ENCODE data around the gene PLA2G2F.

DNA sequence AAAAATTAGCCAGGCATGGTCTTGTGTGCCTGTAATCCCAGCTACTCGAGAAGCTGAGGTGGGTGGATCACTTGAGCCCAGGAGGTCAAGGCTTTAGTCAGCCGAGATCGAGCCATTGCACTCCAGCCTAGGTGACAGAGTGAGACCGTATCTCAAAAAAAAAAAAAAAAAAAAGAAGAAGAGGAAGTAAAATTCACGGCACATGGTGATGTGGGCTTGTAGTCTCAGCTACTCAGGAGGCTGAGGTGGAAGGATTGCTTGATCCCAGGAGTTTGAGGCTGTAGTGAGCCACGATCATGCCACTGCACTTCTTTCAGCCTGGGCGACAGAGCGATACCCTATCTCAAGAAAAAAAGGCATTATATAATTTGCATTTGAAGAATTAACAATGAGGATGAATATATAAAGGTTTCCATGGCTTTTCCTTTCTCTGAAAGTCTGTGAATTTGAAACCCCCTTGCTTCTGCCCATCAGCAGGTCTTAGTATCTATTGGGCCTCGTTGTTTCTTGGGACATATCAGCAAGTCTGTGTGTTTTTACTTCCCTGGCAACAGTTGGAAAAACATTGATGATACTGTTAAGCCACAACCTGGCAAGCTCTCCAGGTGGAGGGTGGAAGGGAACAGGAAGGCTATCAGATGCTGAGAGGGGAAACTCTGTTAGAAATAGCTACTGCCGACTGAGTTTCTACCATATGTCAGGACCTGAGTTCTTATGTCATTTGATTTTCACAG lies 15.2 kb upstream of the PLA2G2F start:
- TF ChIP-seq, protein P1, sequence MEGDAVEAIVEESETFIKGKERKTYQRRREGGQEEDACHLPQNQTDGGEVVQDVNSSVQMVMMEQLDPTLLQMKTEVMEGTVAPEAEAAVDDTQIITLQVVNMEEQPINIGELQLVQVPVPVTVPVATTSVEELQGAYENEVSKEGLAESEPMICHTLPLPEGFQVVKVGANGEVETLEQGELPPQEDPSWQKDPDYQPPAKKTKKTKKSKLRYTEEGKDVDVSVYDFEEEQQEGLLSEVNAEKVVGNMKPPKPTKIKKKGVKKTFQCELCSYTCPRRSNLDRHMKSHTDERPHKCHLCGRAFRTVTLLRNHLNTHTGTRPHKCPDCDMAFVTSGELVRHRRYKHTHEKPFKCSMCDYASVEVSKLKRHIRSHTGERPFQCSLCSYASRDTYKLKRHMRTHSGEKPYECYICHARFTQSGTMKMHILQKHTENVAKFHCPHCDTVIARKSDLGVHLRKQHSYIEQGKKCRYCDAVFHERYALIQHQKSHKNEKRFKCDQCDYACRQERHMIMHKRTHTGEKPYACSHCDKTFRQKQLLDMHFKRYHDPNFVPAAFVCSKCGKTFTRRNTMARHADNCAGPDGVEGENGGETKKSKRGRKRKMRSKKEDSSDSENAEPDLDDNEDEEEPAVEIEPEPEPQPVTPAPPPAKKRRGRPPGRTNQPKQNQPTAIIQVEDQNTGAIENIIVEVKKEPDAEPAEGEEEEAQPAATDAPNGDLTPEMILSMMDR (conservative IDR thresholded peaks at IDR 0.05; ENCODE audit: low read depth, low read length) = no peak
- no peak for TF ChIP-seq EZH2 (IDR thresholded peaks at IDR 0.05; ENCODE audit: borderline replicate concordance, low read depth, low read length, poor library complexity, severe bottlenecking)
